ENCODE measurements around the gene SLC43A3. TPM values are rescaled to one million over a fixed set of nuclear protein-coding genes. Genes with fewer than 3 reads are reported as not detected.

Gene SLC43A3
- total RNA-seq, 2 experiments from 2014 or later, result 98.2 to 104 TPM

GRCh38 chr11:57392066-57392762, 34.7 kb downstream of the SLC43A3 start:
- ChIA-PET CTCF (no interaction called here), POLR2A (no interaction called here)
- H3K4me1 Mint-ChIP-seq, result no peaks in the 10 kb centered on the region
- no peaks in the 10 kb centered on the region for H3K36me3 Mint-ChIP-seq (ENCODE audit: low read depth)
- no peaks in the 10 kb centered on the region for H3K9me3 Mint-ChIP-seq
- no peaks in the 10 kb centered on the region for H3K27me3 Mint-ChIP-seq
- no peak overlapping the region for H3K4me3 Mint-ChIP-seq
- no peak for DNase-seq
- no peak overlapping the region for H3K27ac Mint-ChIP-seq

DNA sequence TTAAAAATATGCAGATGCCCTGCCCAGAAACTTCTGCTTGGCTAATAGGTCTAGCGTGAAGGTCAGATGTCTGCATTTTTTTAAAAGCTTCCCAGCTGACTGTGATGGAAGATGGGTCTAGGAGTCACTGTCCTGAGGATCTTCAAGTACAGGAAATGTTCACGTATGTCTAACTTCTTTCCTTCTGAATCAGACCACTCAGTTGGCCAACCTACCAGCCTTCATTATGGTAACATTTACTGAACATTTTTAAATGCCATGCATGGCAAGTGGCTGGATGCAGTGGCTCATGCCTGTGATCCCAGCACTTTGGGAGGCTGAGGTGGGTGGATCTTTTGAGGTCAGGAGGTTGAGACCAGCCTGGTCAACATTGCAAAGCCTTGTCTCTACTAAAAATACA, 35.4 kb downstream of the SLC43A3 start:
- Mint-ChIP-seq H3K9me3 (no peaks in the 10 kb centered on the region), H3K4me3 (no peak overlapping the region), H3K27me3 (no peaks in the 10 kb centered on the region), H3K4me1 (no peaks in the 10 kb centered on the region), H3K36me3 (ENCODE audit: low read depth) (no peaks in the 10 kb centered on the region), H3K27ac (no peak overlapping the region)
- ChIA-PET POLR2A (no interaction called here), CTCF (no interaction called here)
- DNase-seq, result no peak

DNA sequence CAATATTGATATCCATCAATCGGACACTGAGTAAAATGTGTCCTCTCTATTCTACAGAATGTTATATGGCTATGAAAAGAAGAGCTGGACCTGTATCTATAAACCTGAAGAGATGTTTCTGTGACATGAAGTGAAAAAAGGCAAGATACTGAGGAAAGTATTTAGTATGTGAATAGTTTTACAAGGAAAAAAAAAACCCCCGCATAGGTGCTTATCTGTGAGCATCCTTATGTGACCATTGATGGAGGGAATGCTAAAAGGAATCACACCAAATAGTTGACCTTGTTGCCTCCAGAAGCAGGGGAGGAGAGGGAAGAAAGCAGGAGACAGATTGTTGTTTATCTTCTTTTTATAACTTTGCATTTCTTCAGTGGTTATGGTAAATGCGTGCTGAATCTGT, 35.8 kb downstream of the SLC43A3 start:
- no peak overlapping the region for H3K4me3 Mint-ChIP-seq
- H3K27me3 Mint-ChIP-seq, result no peaks in the 10 kb centered on the region
- no peaks in the 10 kb centered on the region for H3K36me3 Mint-ChIP-seq (ENCODE audit: low read depth)
- no peak for DNase-seq
- H3K27ac Mint-ChIP-seq, result no peak overlapping the region
- ChIA-PET CTCF (no interaction called here), POLR2A (no interaction called here)
- H3K4me1 Mint-ChIP-seq, result no peaks in the 10 kb centered on the region
- no peaks in the 10 kb centered on the region for H3K9me3 Mint-ChIP-seq

- H3K4me3 Mint-ChIP-seq, result no peak within 1 kb of the TSS
- H3K27me3 Mint-ChIP-seq, result no peaks in the 10 kb centered on the region
- H3K9me3 Mint-ChIP-seq, result no peaks in the 10 kb centered on the region
- POLR2A ChIA-PET, result no interaction called here
- H3K4me1 Mint-ChIP-seq, result no peaks in the 10 kb centered on the region
- H3K36me3 Mint-ChIP-seq (ENCODE audit: low read depth), result no peaks in the 10 kb centered on the region
- DNase-seq, result no peak
- CTCF ChIA-PET, result interaction anchor here (1.0 kb wide), 1 partner anchor 29 kb away, joined by 3 read pairs; no protein-coding TSS in a partner anchor
- no peak within 1 kb of the TSS for H3K27ac Mint-ChIP-seq
Measured at GRCh38 chr11:57390535-57390934, 36.4 kb downstream of the SLC43A3 start, which contains the start of gene PRG2. PRG2 (minus strand) TSS chr11:57390650; CDS start chr11:57389944, 706 bp downstream.

DNA sequence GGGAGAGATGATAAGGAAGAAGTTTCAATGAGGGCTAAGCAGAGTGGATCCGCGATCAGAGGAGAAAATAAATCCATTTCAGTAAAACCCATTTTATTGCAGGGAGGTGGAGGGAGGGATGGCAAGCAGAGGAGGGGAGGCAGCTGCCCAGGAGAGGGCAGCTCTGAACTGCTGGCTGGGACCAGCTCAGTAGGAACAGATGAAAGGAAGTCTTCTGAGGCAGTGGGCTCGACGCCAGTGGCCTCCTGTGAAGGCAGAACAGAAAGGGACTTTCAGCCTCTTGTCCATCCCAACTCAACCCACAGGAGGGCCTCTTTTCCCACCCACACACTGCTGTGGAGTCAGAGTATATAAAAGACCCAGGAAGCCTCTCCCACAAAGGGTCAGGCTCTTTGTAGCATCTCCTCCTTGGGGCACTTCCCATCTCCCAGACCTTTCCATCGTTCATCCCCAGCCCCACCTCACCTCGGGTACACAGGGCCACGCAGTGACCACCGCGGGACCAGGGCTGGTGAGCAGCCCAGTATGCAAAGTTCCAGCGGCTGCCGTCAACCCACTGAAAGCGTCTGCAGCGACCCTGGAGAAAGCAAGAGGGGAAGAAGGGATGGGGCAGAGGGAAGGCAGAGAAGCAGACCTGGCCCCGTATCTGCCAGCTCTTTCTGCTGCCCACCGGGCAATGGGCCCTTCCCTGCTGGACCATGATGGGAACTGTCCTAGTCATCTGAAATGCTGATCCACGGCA, 39.5 kb downstream of the SLC43A3 start:
- Mint-ChIP-seq H3K27me3 (no peaks in the 10 kb centered on the region), H3K4me3 (no peak overlapping the region), H3K9me3 (no peaks in the 10 kb centered on the region), H3K27ac (no peak overlapping the region), H3K4me1 (no peaks in the 10 kb centered on the region), H3K36me3 (ENCODE audit: low read depth) (no peaks in the 10 kb centered on the region)
- ChIA-PET CTCF (interaction anchor here (1.1 kb wide), 1 partner anchor 41 kb away, joined by 4 read pairs; no protein-coding TSS in a partner anchor), POLR2A (no interaction called here)
- DNase-seq, result no peak

DNA sequence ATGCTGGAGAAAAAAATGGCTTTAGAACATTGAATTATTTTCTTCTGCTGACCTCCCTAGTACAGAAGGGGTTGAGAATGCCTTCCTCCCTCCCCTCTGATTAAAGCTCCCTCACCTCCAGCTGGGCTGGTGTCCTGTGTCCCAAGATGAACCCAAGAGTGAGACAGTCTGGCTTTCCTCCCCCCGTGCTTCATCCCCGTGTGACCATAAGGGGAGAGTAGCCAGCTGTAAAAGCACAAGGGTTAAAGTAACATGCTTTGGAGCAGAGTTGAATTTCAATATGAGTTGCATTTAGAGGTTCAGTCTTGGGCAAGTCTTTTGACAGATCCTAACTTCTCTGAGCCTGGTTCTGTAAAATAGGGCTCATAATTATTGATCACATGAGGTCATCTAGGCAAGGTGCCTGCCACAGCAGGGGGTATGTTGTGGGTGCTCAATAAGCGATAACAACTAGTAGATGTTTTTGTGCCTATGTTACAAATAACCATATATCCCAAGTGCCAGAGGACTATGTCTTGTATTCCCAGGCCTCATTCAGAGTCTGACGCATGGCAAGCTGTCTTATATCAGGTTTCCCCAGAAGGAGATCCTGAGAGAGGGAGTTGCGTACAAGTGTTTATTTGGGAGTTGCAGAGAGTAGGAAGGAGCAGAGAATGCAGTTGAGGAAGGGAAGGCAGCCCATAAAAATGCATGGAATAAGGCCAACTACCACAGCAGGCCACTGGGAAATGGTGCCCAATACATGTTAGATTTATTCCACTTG, 40.6 kb downstream of the SLC43A3 start:
- Mint-ChIP-seq H3K36me3 (ENCODE audit: low read depth) (no peaks in the 10 kb centered on the region), H3K9me3 (no peaks in the 10 kb centered on the region), H3K4me3 (no peak overlapping the region), H3K4me1 (no peaks in the 10 kb centered on the region), H3K27ac (no peak overlapping the region), H3K27me3 (peaks cover 2% of the 10 kb centered on the region)
- DNase-seq, result no peak
- ChIA-PET POLR2A (no interaction called here), CTCF (interaction anchor here (1.1 to 1.3 kb wide), 2 partner anchors 8 to 40 kb away, joined by 4 to 5 read pairs; no protein-coding TSS in a partner anchor)

- POLR2A ChIA-PET, result no interaction called here
- Mint-ChIP-seq H3K9me3 (no peaks in the 10 kb centered on the region), H3K27me3 (peaks cover 3% of the 10 kb centered on the region), H3K4me3 (no peak within 1 kb of the TSS), H3K4me1 (no peaks in the 10 kb centered on the region), H3K36me3 (ENCODE audit: low read depth) (no peaks in the 10 kb centered on the region), H3K27ac (no peak within 1 kb of the TSS)
- DNase-seq, result no peak
- CTCF ChIA-PET, result interaction anchor here (1.4 kb wide), 1 partner anchor 13 kb away, joined by 4 read pairs; no protein-coding TSS in a partner anchor
Measured at GRCh38 chr11:57380975-57381374, 45.9 kb downstream of the SLC43A3 start, which contains the start of gene PRG3. PRG3 (minus strand) TSS chr11:57381150; CDS start chr11:57380708, 442 bp downstream.

DNA sequence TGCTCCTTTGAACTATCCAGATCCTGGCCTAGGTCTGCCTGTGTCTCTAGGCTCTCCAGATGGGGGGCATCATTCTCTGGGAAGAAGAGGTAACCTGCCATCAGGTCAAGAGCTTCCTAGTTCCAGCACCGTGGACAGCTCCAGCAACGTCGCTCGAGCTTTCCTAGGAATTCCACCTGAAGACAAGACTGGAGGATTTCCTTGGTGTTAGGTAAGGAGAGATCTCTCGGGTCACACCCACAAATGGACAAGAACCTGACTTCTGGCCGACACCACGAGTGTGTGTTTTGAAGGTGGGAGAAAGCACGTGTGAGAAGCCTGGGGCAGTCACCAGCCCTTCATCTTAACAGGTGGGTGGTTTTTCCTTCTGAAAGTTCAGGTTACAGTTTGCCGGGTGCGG, 47.2 kb downstream of the SLC43A3 start:
- Mint-ChIP-seq H3K4me1 (no peaks in the 10 kb centered on the region), H3K27ac (no peak overlapping the region), H3K9me3 (no peaks in the 10 kb centered on the region), H3K36me3 (ENCODE audit: low read depth) (no peaks in the 10 kb centered on the region), H3K4me3 (no peak overlapping the region), H3K27me3 (peaks cover 3% of the 10 kb centered on the region)
- ChIA-PET CTCF (no interaction called here), POLR2A (no interaction called here)
- no peak for DNase-seq

- DNase-seq, result no peak
- Mint-ChIP-seq H3K36me3 (ENCODE audit: low read depth) (no peaks in the 10 kb centered on the region), H3K4me3 (no peak overlapping the region), H3K9me3 (no peaks in the 10 kb centered on the region), H3K27me3 (peaks cover 3% of the 10 kb centered on the region), H3K4me1 (no peaks in the 10 kb centered on the region), H3K27ac (no peak overlapping the region)
- CTCF ChIA-PET, result interaction anchor here (1.2 kb wide), 1 partner anchor 10 kb away, joined by 3 read pairs; no protein-coding TSS in a partner anchor
- POLR2A ChIA-PET, result no interaction called here
Measured at GRCh38 chr11:57378186-57378585, 48.7 kb downstream of the SLC43A3 start.

DNA sequence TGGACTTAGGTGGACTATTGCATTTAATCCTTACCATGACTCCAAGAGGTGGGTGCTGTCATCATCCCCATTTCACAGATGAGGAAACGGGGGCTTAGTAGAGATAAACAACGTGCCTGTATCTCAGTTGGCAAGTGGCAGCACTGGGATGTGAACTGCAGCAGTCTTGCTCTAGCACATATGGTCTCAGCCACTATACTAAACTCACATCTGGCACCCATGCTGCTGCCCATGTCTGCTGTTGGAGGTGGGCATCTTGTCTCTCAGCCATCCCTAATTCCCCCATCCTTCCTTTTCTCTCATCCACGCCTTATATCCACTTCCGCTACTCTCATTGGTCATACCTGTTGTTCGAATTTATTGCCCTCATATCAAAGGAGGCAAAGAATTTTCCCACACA, 49.8 kb downstream of the SLC43A3 start:
- no peak overlapping the region for H3K27ac Mint-ChIP-seq
- peaks cover 2% of the 10 kb centered on the region for H3K27me3 Mint-ChIP-seq
- CTCF ChIA-PET, result interaction anchor here (0.8 kb wide), 1 partner anchor 52 kb away, joined by 4 read pairs; no protein-coding TSS in a partner anchor
- H3K9me3 Mint-ChIP-seq, result no peaks in the 10 kb centered on the region
- POLR2A ChIA-PET, result no interaction called here
- DNase-seq, result no peak
- no peaks in the 10 kb centered on the region for H3K4me1 Mint-ChIP-seq
- H3K4me3 Mint-ChIP-seq, result no peak overlapping the region
- no peaks in the 10 kb centered on the region for H3K36me3 Mint-ChIP-seq (ENCODE audit: low read depth)

- peaks cover 1% of the 10 kb centered on the region for H3K27me3 Mint-ChIP-seq
- ChIA-PET POLR2A (no interaction called here), CTCF (interaction anchor here (0.8 to 1.1 kb wide), 2 partner anchors 31 to 51 kb away, joined by 3 to 4 read pairs; no protein-coding TSS in a partner anchor)
- DNase-seq, result no peak
- H3K36me3 Mint-ChIP-seq (ENCODE audit: low read depth), result no peaks in the 10 kb centered on the region
- H3K9me3 Mint-ChIP-seq, result no peaks in the 10 kb centered on the region
- no peaks in the 10 kb centered on the region for H3K4me1 Mint-ChIP-seq
- H3K27ac Mint-ChIP-seq, result no peak overlapping the region
- no peak overlapping the region for H3K4me3 Mint-ChIP-seq
Measured at GRCh38 chr11:57376095-57377090, 50.5 kb downstream of the SLC43A3 start.

DNA sequence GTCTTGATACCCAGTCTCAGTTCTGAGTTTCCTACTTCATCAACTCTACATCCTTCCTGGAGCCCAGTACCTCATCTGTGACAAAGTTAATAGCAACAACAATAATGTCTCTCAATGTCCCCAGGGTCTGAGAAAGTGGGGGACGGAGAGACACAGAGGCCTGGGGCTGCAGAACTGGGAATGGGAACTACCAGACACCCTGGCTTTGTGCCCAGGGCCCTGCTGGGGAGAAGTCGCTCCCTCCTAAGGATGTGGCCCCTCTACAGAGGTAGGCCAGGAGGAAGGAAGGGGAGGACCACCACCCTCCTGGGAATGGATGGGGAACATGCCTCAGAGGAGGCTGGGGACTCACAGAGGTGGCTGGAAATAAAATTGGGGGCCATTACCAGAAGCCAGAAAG, 51.4 kb downstream of the SLC43A3 start:
- Mint-ChIP-seq H3K4me1 (no peaks in the 10 kb centered on the region), H3K9me3 (no peaks in the 10 kb centered on the region), H3K27ac (no peak overlapping the region), H3K27me3 (peaks cover 1% of the 10 kb centered on the region), H3K36me3 (ENCODE audit: low read depth) (no peaks in the 10 kb centered on the region), H3K4me3 (no peak overlapping the region)
- no peak for DNase-seq
- CTCF ChIA-PET, result no interaction called here
- POLR2A ChIA-PET, result no interaction called here
